ENCODE data around the gene CACNG8.

- TF ChIP-seq, protein P1, sequence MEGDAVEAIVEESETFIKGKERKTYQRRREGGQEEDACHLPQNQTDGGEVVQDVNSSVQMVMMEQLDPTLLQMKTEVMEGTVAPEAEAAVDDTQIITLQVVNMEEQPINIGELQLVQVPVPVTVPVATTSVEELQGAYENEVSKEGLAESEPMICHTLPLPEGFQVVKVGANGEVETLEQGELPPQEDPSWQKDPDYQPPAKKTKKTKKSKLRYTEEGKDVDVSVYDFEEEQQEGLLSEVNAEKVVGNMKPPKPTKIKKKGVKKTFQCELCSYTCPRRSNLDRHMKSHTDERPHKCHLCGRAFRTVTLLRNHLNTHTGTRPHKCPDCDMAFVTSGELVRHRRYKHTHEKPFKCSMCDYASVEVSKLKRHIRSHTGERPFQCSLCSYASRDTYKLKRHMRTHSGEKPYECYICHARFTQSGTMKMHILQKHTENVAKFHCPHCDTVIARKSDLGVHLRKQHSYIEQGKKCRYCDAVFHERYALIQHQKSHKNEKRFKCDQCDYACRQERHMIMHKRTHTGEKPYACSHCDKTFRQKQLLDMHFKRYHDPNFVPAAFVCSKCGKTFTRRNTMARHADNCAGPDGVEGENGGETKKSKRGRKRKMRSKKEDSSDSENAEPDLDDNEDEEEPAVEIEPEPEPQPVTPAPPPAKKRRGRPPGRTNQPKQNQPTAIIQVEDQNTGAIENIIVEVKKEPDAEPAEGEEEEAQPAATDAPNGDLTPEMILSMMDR (IDR thresholded peaks at IDR 0.05): no peak
- no peak for TF ChIP-seq POLR2A (IDR thresholded peaks at IDR 0.05)
Observed at GRCh38 chr19:53953383-53953782, 9.4 kb upstream of the CACNG8 start.

Data from stomach (tissue), 4 donors.